H1 (cell line): ENCODE results near the gene SLC6A8. TPM values are rescaled to one million over a fixed set of nuclear protein-coding genes. Genes with fewer than 3 reads are reported as not detected.

Experiments
- CTCF ChIA-PET: fragments of 300-600 bp; sonication (Branson Sonifier 250); formaldehyde crosslinking; loops from one replicate; lab custom pipeline; 2021; ENCODE audit not compliant: partially characterized antibody; lab: Charles Lee
- POLR2A ChIA-PET: fragments of 300-600 bp; sonication (Branson Sonifier 250); formaldehyde crosslinking; loops from one replicate; lab custom pipeline; 2021; ENCODE audit warnings: inconsistent platforms; ENCODE audit not compliant: partially characterized antibody; lab: Charles Lee
- DNase-seq, 2 experiments: peaks; one replicate each; pipeline versions ENCODE4 v3.0.0 to v3.0.0-alpha.2; 2010 to 2022; ENCODE audit warnings: low spot score in 2 of 2, low read depth in 1 of 2, mixed read lengths in 1 of 2
- FAIRE-seq: peaks from 2 replicates; lab custom pipeline; 2011; peaks lifted over from hg19 to GRCh38; lab: Jason Lieb, UNC
- H2AFZ ChIP-seq: 2 replicates; pipeline ENCODE4 v1.8.1; 2012; ENCODE audit warnings: low read length, inconsistent platforms
- H2AK5ac ChIP-seq: 2 replicates; pipeline ENCODE4 v1.6.1; 2013; ENCODE audit warnings: low read depth, low read length
- H2BK120ac ChIP-seq: replicated peaks from 2 replicates; pipeline ENCODE3; 2013; ENCODE audit warnings: low read depth, low read length, inconsistent platforms
- H2BK12ac ChIP-seq: 2 replicates; pipeline ENCODE4 v1.6.1; 2013; ENCODE audit warnings: low read depth, low read length
- H2BK15ac ChIP-seq: 2 replicates; pipeline ENCODE4 v1.6.1; 2013; ENCODE audit warnings: low read length
- H2BK20ac ChIP-seq: 2 replicates; pipeline ENCODE4 v1.6.1; 2013; ENCODE audit warnings: low read length
- H2BK5ac ChIP-seq: 2 replicates; pipeline ENCODE4 v1.6.1; 2013; ENCODE audit warnings: low read depth, low read length
- H3K14ac ChIP-seq: 2 replicates; pipeline ENCODE4 v1.6.1; 2013; ENCODE audit warnings: inconsistent platforms; ENCODE audit not compliant: insufficient read length
- H3K18ac ChIP-seq: 2 replicates; pipeline ENCODE4 v1.6.1; 2013; ENCODE audit warnings: low read length; ENCODE audit errors: extremely low read depth
- H3K23ac ChIP-seq: 2 replicates; pipeline ENCODE4 v1.6.1; 2013; ENCODE audit warnings: inconsistent platforms; ENCODE audit not compliant: insufficient read length
- H3K23me2 ChIP-seq: 2 replicates; pipeline ENCODE4 v1.6.1; 2013; ENCODE audit warnings: low read depth, low read length
- H3K27ac ChIP-seq: 2 replicates; pipeline ENCODE4 v1.6.1; 2011; ENCODE audit warnings: low read depth, low read length, inconsistent platforms
- H3K27me3 ChIP-seq, 4 experiments: replicated peaks in 1 of 4; 1 replicate in 1 of 4; 2 replicates in 3 of 4; pipeline versions ENCODE4 v1.6.1 to v1.8.1; 2011 to 2013; ENCODE audit warnings: low read length in 3 of 4, mild to moderate bottlenecking in 3 of 4, inconsistent platforms in 2 of 4, mixed read lengths in 2 of 4, moderate library complexity in 1 of 4; ENCODE audit not compliant: control insufficient read depth in 3 of 4, insufficient read depth in 3 of 4; ENCODE audit errors: extremely low read depth in 1 of 4
- H3K36me3 ChIP-seq, 4 experiments: 2 replicates each; pipeline versions ENCODE4 v1.6.1 to v1.8.1; 2011 to 2013; ENCODE audit warnings: mild to moderate bottlenecking in 4 of 4, low read length in 3 of 4, moderate library complexity in 2 of 4, control low read depth in 1 of 4, inconsistent platforms in 1 of 4; ENCODE audit not compliant: insufficient read depth in 4 of 4, control insufficient read depth in 2 of 4
- H3K4ac ChIP-seq: replicated peaks from 2 replicates; pipeline ENCODE3; 2013; ENCODE audit warnings: low read length, low read depth, mixed read lengths, inconsistent platforms; ENCODE audit not compliant: insufficient read length
- H3K4me1 ChIP-seq, 4 experiments: replicated peaks in 1 of 4; 1 replicate in 1 of 4; 2 replicates in 3 of 4; pipeline versions ENCODE4 v1.6.1 to v1.8.1; 2011 to 2013; ENCODE audit warnings: low read length in 3 of 4, inconsistent platforms in 2 of 4, mixed read lengths in 1 of 4; ENCODE audit not compliant: insufficient read depth in 4 of 4, control insufficient read depth in 3 of 4
- H3K4me2 ChIP-seq, 2 experiments: 2 replicates each; pipeline versions ENCODE4 v1.6.1 to v1.8.1; 2011 to 2013; ENCODE audit warnings: low read depth in 2 of 2, low read length in 2 of 2, control low read depth in 1 of 2, inconsistent platforms in 1 of 2, mild to moderate bottlenecking in 1 of 2; ENCODE audit not compliant: insufficient read depth in 1 of 2
- H3K4me3 ChIP-seq, 4 experiments: fragments of 200-600, 300-600 bp in 1 of 4; sonication (generic), shearing (Covaris generic), sonication (Bioruptor Twin) in 1 of 4; 2 replicates each; pipeline versions ENCODE4 v1.5.1 to v1.8.1; 2011 to 2016; ENCODE audit warnings: low read length in 4 of 4, low read depth in 3 of 4, control low read depth in 2 of 4, inconsistent platforms in 2 of 4, mild to moderate bottlenecking in 2 of 4, mixed read lengths in 1 of 4, moderate library complexity in 1 of 4; ENCODE audit not compliant: insufficient read depth in 2 of 4; ENCODE audit errors: extremely low read depth in 1 of 4
- H3K56ac ChIP-seq: replicated peaks from 2 replicates; pipeline ENCODE3; 2013; ENCODE audit warnings: low read depth, mild to moderate bottlenecking, mixed read lengths, low read length, inconsistent platforms; ENCODE audit not compliant: insufficient read length
- H3K79me1 ChIP-seq: 2 replicates; pipeline ENCODE4 v1.6.1; 2013; ENCODE audit warnings: low read depth, low read length, control low read depth
- H3K79me2 ChIP-seq, 2 experiments: 2 replicates each; pipeline versions ENCODE4 v1.6.1 to v1.8.1; 2012 to 2013; ENCODE audit warnings: low read length in 2 of 2, mild to moderate bottlenecking in 2 of 2, inconsistent platforms in 1 of 2; ENCODE audit not compliant: insufficient read depth in 2 of 2, control insufficient read depth in 1 of 2
- H3K9ac ChIP-seq, 4 experiments: replicated peaks in 1 of 4; 1 replicate in 1 of 4; 2 replicates in 3 of 4; pipeline versions ENCODE4 v1.6.1 to v1.8.1; 2011 to 2013; ENCODE audit warnings: low read depth in 3 of 4, low read length in 3 of 4, control low read depth in 2 of 4, mild to moderate bottlenecking in 2 of 4, moderate library complexity in 2 of 4, inconsistent platforms in 1 of 4; ENCODE audit errors: extremely low read depth in 1 of 4
- H3K9me3 ChIP-seq, 2 experiments: 2 replicates each; pipeline versions ENCODE4 v1.6.1 to v1.8.1; 2012 to 2013; ENCODE audit warnings: mild to moderate bottlenecking in 2 of 2, moderate library complexity in 2 of 2, control low read depth in 1 of 2, inconsistent platforms in 1 of 2, low read depth in 1 of 2, low read length in 1 of 2, mixed read lengths in 1 of 2; ENCODE audit not compliant: insufficient read depth in 2 of 2
- H4K20me1 ChIP-seq, 2 experiments: replicated peaks in 1 of 2; 2 replicates each; pipeline versions ENCODE3 to v1.8.1; 2011 to 2013; ENCODE audit warnings: inconsistent platforms in 2 of 2, low read length in 2 of 2, mild to moderate bottlenecking in 1 of 2; ENCODE audit not compliant: insufficient read depth in 2 of 2, control insufficient read depth in 1 of 2
- H4K5ac ChIP-seq: 2 replicates; pipeline ENCODE4 v1.6.1; 2013; ENCODE audit warnings: low read length, low read depth, mixed read lengths, inconsistent platforms; ENCODE audit not compliant: insufficient read length
- H4K8ac ChIP-seq: 2 replicates; pipeline ENCODE4 v1.8.0; 2013; ENCODE audit warnings: mild to moderate bottlenecking, moderate library complexity, low read length, inconsistent platforms; ENCODE audit not compliant: insufficient read depth; ENCODE audit errors: extremely low read depth
- H4K91ac ChIP-seq: replicated peaks from 2 replicates; pipeline ENCODE3; 2013; ENCODE audit warnings: low read length, mixed read lengths, inconsistent platforms; ENCODE audit not compliant: insufficient read length
- RXRA ChIP-seq: IDR thresholded peaks from 2 replicates; pipeline ENCODE4 v1.6.1; 2011; ENCODE audit warnings: low read depth, mild to moderate bottlenecking, low read length, moderate library complexity; ENCODE audit not compliant: insufficient read depth
- WGBS, 2 experiments: shearing (Covaris generic) in 1 of 2; methylation state at CpG; one replicate each; pipeline versions ENCODE4 v1.1.6 to v1.1.7; 2013 to 2015; ENCODE audit warnings: low lambda C conversion rate in 2 of 2, mixed read lengths in 2 of 2, inconsistent platforms in 1 of 2, low coverage in 1 of 2, missing lambda C conversion rate in 1 of 2; ENCODE audit not compliant: insufficient replicate concordance in 2 of 2, insufficient coverage in 1 of 2, insufficient read length in 1 of 2; ENCODE audit errors: extremely low coverage in 1 of 2, missing lambda C conversion rate in 1 of 2; 5-methylcytosine and 5-hydroxymethylcytosine counted together
- polyA plus RNA-seq, 7 experiments: library from polyadenylated mRNA; depleted of rRNA in 3 of 7; stranded (reverse) in 5 of 7; unstranded in 2 of 7; fragments of >200 nt in 5 of 7; fragments of 200-250 nt in 2 of 7; gene quantifications; 1 replicate in 5 of 7; 2 replicates in 1 of 7; 4 replicates in 1 of 7; pipeline versions ENCODE4 v1.2.1 to v1.2.3, GENCODE V29; 2011 to 2013; ENCODE audit warnings: missing spikeins in 2 of 7, mixed read lengths in 2 of 7
- total RNA-seq: library from RNA; stranded (reverse); fragmentation: NEBNext Ultra II Directional; extraction: Animal tissue kit (Norgen Biotek cat#: 25700); gene quantifications from 2 replicates; pipeline ENCODE4 v1.2.1, GENCODE V29; 2021

Gene SLC6A8
- total and polyA plus RNA-seq, 2 of the 8 experiments (the other 6 are each of a cell fraction or from before 2014, with no cell fraction given), result 87.7 to 94.7 TPM

DNA sequence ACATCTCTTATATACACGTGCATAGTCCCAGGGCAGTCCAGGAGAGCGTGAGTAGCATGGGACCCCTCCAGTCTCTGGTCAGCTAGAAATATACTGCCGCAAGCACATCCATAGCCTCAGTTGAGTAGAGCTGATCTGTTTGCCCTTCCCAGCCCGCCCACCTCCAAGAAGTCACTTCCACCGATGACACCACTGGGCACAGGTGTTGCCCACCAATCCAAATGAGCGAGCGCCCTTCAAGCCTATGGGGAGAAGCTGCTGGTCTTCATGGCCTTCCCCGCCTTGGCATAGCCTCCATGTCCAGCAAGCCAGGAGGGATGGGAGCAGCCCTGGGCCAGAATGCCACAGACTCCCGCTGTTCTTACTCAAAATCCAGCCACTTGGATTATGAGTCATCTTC lies 30.6 kb upstream of the SLC6A8 start:
- POLR2A ChIA-PET, result no interaction called here
- Histone ChIP-seq H3K36me3 (no peaks in the 10 kb centered on the region), H3K4me1 (no peaks in the 10 kb centered on the region), H3K79me2 (no peaks in the 10 kb centered on the region), H2AFZ (no peak overlapping the region), H3K79me1 (no peaks in the 10 kb centered on the region), H3K23me2 (no peaks in the 10 kb centered on the region), H3K18ac (no peak overlapping the region), H4K5ac (no peak overlapping the region), H4K91ac (no peak overlapping the region), H2BK12ac (no peak overlapping the region), H3K4me2 (no peak overlapping the region), H3K14ac (no peak overlapping the region), H3K56ac (no peak overlapping the region), H3K27me3 (no peaks in the 10 kb centered on the region), H2AK5ac (no peak overlapping the region), H3K23ac (no peak overlapping the region), H3K27ac (no peak overlapping the region), H3K4me3 (no peak overlapping the region), H2BK15ac (no peak overlapping the region), H3K9me3 (no peaks in the 10 kb centered on the region), H4K20me1 (no peaks in the 10 kb centered on the region), H3K9ac (no peak overlapping the region), H2BK20ac (no peak overlapping the region), H4K8ac (no peak overlapping the region), H2BK5ac (no peak overlapping the region), H2BK120ac (no peak overlapping the region), H3K4ac (no peak overlapping the region)
- CTCF ChIA-PET, result interaction anchor here (0.8 to 28.7 kb wide), 10 partner anchors 11 to 117 kb away, joined by 3 to 408 read pairs (median 3); partner anchors contain the start of gene DUSP9
- TF ChIP-seq RXRA, result no peak
- DNase-seq (no peak), FAIRE-seq (no peak)
- 96% methylated on average over 6 of the region's 9 CpGs; no CpG with 5 or more reads in 1 of the 2 experiments for WGBS, 2 experiments
